ENCODE results near the gene NFYC. TPM values are rescaled to one million over a fixed set of nuclear protein-coding genes. Genes with fewer than 3 reads are reported as not detected.

The NFYC gene
- total RNA-seq, 1 donor = 19.0 TPM

DNA sequence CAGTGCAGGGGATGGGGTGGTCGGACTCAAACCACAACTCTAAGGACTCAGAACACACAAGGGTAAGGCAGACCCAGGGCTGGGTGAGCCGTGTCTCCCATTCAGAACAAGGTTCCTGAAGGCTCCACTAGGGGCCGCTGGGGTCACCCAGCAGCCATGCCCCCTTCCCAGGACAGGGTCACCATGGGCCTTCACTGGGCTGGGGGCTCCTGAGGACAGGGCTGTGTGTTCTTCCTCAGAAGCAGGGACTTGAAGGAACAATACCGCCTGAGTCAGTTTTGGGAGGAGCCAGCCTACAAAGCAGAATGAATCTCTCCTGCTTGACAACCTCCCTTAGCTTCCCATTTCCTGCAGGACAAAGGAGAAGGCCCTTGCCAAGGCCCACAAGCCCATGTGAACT, 41.4 kb upstream of the NFYC start:
- DNase-seq (ENCODE audit: low read depth) = no peak
- TF ChIP-seq, protein P1, sequence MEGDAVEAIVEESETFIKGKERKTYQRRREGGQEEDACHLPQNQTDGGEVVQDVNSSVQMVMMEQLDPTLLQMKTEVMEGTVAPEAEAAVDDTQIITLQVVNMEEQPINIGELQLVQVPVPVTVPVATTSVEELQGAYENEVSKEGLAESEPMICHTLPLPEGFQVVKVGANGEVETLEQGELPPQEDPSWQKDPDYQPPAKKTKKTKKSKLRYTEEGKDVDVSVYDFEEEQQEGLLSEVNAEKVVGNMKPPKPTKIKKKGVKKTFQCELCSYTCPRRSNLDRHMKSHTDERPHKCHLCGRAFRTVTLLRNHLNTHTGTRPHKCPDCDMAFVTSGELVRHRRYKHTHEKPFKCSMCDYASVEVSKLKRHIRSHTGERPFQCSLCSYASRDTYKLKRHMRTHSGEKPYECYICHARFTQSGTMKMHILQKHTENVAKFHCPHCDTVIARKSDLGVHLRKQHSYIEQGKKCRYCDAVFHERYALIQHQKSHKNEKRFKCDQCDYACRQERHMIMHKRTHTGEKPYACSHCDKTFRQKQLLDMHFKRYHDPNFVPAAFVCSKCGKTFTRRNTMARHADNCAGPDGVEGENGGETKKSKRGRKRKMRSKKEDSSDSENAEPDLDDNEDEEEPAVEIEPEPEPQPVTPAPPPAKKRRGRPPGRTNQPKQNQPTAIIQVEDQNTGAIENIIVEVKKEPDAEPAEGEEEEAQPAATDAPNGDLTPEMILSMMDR (IDR thresholded peaks at IDR 0.05; ENCODE audit: insufficient read depth, low read depth, low read length) = peak; percentile 41
- H3K4me3 ChIP-seq (ENCODE audit: low read depth, low read length) = no peak overlapping the region

DNA sequence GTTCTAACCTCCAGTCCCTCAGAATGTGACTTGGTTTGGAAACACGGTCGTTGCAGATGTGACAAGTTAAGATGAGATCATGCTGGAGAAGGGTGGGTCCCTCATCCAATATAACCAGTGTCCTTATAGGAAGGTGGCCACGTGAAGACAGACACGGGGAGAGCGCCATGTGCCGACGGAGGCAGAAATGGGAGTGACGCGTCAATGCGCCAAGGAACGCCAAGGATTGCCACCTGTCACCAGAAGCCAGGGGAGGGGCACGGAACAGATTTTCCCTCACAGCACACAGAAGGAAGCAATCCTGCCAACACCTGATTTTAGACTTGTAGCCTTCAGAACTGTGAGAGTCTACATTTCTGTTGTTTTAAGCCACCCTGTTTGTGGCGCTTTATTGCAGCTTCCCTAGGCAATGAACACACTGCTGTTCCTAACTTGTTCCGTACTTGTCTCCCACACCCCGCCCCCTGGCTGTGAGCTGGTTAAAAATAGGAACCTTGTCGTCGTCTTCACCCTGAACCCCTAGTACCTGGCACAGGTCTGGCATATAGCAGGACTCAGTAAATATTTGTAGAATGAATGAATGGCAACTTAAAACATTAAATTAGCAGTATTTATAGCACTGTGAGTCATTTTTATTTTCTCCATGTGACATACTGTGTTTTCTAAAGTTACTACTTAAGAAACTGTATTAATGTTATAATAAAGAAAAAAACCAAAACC, 40.2 kb upstream of the NFYC start:
- DNase-seq (ENCODE audit: low read depth) = no peak
- TF ChIP-seq, protein P1 (IDR thresholded peaks at IDR 0.05; ENCODE audit: insufficient read depth, low read depth, low read length) = no peak
- no peak overlapping the region for H3K4me3 ChIP-seq (ENCODE audit: low read depth, low read length)

DNA sequence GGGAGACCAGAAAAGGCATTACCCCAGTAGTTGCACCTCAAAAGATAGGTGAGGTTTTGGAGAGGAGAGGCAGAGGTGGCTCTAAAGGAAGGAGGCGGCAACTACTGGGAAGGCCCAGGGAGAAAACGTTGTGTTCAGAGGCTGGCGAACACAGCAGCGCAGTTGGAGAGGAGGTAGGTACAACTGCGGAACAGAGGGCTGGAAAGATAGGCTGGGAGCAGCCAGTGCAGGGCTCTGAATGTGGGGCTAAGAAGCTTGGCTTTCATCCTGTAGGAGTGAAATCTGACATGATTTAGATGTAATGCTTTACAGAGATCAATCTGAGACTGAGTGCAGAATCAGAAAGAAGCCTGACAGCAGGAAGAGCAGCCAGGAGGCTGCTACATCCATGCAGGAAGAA, 39.0 kb upstream of the NFYC start:
- TF ChIP-seq, protein P1 (IDR thresholded peaks at IDR 0.05; ENCODE audit: insufficient read depth, low read depth, low read length) = no peak
- no peak for DNase-seq (ENCODE audit: low read depth)

DNA sequence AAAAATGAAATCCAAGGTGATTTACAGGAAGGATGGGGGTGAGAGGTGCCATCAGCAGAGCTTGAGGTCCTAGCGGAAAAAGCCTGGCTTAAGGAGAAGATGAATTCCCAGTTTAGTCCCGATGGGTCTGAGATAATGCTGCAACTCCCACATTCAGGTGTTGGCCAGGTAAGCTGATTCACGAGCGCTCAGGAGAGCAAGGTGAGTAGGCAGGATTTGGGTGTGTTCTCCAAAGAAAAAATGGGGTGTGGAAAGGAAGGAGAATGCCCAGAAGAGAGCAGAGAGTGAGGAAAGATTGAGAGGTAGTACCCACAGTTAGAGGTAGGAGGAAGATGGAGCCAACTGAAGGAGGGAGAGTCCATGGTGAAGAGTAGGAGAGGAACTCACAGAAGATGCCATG, 38.5 kb upstream of the NFYC start:
- no peak for DNase-seq (ENCODE audit: low read depth)
- no peak overlapping the region for H3K4me3 ChIP-seq (ENCODE audit: low read depth, low read length)
- TF ChIP-seq, protein P1 (IDR thresholded peaks at IDR 0.05; ENCODE audit: insufficient read depth, low read depth, low read length) = no peak

More for the DNA sequence above, 39.0 kb upstream of the NFYC start:
- no peak overlapping the region for H3K4me3 ChIP-seq (ENCODE audit: low read depth, low read length)

DNA sequence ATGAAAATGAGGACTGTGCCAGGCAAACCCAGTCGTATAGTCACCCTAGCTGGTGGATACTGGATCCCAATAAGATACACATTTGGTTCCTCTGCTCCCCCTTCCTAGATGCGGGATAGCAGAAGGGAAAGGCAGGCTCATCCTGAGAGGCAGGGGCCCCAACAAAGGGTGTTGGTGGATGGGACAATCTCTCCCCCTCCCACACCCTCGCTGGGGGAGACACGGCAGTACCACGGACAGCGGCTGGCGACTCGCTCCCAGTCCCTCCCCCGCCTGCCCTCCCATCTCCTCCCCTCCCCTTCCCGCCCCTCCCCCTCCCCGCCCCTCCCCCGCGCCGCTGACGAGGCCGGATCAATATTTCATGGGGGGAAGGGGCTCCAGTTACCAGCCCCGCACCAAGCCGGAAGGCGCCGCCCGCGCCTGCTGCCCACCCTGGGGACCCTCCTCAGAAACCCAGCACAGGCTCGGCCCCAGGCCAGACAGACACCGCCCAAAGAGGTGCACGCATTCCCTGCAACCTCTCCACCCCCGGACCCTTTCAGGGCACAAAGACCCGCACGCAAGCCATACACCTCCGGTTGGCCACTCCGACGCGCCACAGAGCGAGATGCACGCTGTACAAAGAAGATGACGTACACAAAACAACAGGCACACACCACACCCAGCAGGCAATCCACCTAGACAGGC, 37.5 kb upstream of the NFYC start:
- H3K4me3 ChIP-seq (ENCODE audit: low read depth, low read length) = no peak overlapping the region
- TF ChIP-seq, protein P1 (IDR thresholded peaks at IDR 0.05; ENCODE audit: insufficient read depth, low read depth, low read length) = no peak
- no peak for DNase-seq (ENCODE audit: low read depth)

DNA sequence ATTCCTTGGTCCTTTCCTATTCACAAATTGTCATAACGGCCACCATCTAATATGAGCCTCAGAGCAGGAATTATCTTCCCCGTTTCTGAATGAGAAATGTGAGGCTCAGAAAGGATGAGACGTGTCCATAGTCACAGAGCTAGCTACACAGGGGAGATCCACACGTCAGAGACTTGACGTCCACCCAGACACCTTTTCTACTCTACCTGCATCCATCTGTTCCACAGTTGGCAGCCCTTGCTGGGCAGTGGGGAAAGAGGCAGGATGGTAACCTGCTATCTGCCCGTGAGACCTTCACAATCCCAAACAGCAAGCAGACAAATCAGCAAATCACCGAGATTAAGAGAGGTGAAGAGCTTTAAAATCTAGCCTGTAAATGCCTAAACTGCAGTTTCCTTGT, 34.5 kb upstream of the NFYC start:
- no peak for DNase-seq (ENCODE audit: low read depth)
- H3K4me3 ChIP-seq (ENCODE audit: low read depth, low read length) = no peak overlapping the region
- TF ChIP-seq, protein P1 (IDR thresholded peaks at IDR 0.05; ENCODE audit: insufficient read depth, low read depth, low read length) = no peak

All from fibroblast of villous mesenchyme (primary cell).